ENCODE measurements around the gene HAGHL.

DNA sequence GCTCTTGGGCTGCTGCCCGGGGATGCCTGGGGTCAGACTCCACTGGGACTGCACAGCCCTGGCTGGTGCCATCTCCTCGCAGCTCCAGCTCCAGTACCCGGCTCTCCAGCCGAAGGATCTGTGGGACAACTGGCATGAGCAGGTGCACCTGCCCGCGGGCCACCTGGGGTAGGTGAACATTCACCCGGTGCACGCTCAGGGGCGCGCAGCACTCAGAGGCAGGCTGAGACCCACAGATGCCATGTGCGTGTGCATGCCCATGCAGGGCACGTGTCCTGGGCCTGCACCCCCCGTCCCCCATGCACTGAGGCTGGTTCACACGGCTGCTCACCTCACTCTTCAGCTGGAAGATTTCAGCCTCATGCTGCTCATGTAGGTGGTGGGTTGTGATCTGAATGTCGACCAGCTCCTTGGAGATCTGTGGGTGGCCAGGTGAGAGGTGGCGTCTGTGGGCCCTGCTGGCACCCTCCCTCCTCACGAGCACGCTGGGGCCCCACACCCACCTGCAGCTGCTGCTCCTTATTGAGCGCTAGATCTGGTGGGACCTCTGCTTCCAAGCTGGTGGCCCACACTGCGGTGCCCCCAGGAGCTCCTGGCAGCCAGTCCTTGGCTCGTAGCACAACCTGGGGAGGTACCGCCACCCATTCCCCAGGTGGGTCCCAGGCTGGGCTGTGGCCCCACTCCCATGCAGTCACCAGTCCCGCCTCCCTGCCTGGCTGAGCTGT is 1.3 kb upstream of the HAGHL start:
- TF ChIP-seq, protein P1, sequence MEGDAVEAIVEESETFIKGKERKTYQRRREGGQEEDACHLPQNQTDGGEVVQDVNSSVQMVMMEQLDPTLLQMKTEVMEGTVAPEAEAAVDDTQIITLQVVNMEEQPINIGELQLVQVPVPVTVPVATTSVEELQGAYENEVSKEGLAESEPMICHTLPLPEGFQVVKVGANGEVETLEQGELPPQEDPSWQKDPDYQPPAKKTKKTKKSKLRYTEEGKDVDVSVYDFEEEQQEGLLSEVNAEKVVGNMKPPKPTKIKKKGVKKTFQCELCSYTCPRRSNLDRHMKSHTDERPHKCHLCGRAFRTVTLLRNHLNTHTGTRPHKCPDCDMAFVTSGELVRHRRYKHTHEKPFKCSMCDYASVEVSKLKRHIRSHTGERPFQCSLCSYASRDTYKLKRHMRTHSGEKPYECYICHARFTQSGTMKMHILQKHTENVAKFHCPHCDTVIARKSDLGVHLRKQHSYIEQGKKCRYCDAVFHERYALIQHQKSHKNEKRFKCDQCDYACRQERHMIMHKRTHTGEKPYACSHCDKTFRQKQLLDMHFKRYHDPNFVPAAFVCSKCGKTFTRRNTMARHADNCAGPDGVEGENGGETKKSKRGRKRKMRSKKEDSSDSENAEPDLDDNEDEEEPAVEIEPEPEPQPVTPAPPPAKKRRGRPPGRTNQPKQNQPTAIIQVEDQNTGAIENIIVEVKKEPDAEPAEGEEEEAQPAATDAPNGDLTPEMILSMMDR (IDR thresholded peaks at IDR 0.05): no peak
- TF ChIP-seq POLR2A (IDR thresholded peaks at IDR 0.05): no peak

Measured in esophagus squamous epithelium (tissue), 4 donors.